AG04450 (cell line): ENCODE measurements around the gene HDAC10. TPM values are rescaled to one million over a fixed set of nuclear protein-coding genes. Genes with fewer than 3 reads are reported as not detected.

Source experiments
- CTCF ChIA-PET: fragments of 300-600, 350-600 bp; formaldehyde crosslinking; extraction: SDS; loops from one replicate; lab custom pipeline; 2022; ENCODE audit warnings: antibody characterized with exemption, inconsistent platforms; lab: Charles Lee
- POLR2A ChIA-PET: fragments of 350-600 bp; formaldehyde crosslinking; extraction: SDS; loops from one replicate; lab custom pipeline; 2021; ENCODE audit warnings: antibody characterized with exemption, inconsistent platforms; lab: Yijun Ruan, JAX
- DNase-seq: peaks from one replicate; pipeline ENCODE4 v3.0.0-alpha.2; 2011; ENCODE audit warnings: low read depth, low spot score
- H3K27ac ChIP-seq: one replicate; pipeline ENCODE4 v1.5.1; 2012; ENCODE audit warnings: low read depth, low read length, control low read depth
- H3K27me3 ChIP-seq: one replicate; pipeline ENCODE4 v1.6.0; 2012; ENCODE audit warnings: low read length; ENCODE audit not compliant: control insufficient read depth, insufficient read depth
- H3K4me3 ChIP-seq: 2 replicates; pipeline ENCODE4 v1.5.1; 2011; ENCODE audit warnings: mild to moderate bottlenecking, low read depth, low read length, control low read depth
- H3K9me3 ChIP-seq: 2 replicates; pipeline ENCODE4 v1.5.1; 2012; ENCODE audit warnings: low read length; ENCODE audit not compliant: control insufficient read depth, insufficient read depth
- polyA plus RNA-seq: library from polyadenylated mRNA; depleted of rRNA; stranded (reverse); fragments of >200 nt; gene quantifications from 2 replicates; pipeline ENCODE4 v1.2.3, GENCODE V29; 2011
- TF ChIP-seq, protein P1 (sequence below): IDR thresholded peaks from 2 replicates; pipeline ENCODE4 v1.5.1; 2011; ENCODE audit warnings: low read depth, low read length, control low read depth, inconsistent platforms

HDAC10 gene
- polyA plus RNA-seq, 1 experiment, result 7.0 TPM

DNA sequence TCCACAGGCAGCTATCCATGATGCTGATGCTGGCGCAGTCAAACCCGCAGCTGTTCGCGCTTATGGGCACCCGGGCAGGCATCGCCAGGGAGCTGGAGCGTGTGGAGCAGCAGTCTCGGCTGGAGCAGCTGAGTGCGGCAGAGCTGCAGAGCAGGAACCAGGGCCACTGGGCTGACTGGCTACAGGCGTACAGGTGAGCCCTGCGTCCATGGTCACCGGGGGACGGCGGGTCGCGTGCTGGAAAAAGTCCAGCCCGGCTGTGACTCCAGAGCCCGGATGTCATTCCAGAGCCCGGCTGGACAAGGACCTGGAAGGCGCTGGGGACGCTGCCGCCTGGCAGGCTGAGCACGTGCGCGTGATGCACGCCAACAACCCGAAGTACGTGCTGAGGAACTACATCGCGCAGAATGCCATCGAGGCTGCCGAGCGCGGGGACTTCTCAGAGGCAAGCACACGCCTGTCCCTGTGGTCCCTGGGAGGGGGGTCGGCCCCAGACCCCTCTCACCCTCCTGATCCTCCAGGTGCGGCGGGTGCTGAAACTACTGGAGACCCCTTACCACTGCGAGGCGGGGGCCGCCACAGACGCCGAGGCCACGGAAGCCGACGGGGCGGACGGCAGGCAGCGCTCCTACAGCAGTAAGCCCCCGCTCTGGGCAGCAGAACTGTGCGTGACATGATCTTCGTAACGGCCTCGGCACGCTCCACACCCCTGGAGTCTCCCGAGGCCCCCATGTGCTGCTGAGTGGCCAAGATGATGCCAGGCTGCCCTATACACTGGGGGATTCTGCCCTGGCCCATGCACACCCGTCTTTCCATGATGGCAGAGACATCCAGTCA lies 34.2 kb downstream of the HDAC10 start:
- no peak for DNase-seq
- ChIA-PET CTCF (no interaction called here), POLR2A (no interaction called here)
- Histone ChIP-seq H3K4me3 (no peak overlapping the region), H3K27ac (no peak overlapping the region), H3K27me3 (no peaks in the 10 kb centered on the region), H3K9me3 (peaks cover 16% of the 10 kb centered on the region; the same call in 1 of the 2 replicates)
- TF ChIP-seq, protein P1, sequence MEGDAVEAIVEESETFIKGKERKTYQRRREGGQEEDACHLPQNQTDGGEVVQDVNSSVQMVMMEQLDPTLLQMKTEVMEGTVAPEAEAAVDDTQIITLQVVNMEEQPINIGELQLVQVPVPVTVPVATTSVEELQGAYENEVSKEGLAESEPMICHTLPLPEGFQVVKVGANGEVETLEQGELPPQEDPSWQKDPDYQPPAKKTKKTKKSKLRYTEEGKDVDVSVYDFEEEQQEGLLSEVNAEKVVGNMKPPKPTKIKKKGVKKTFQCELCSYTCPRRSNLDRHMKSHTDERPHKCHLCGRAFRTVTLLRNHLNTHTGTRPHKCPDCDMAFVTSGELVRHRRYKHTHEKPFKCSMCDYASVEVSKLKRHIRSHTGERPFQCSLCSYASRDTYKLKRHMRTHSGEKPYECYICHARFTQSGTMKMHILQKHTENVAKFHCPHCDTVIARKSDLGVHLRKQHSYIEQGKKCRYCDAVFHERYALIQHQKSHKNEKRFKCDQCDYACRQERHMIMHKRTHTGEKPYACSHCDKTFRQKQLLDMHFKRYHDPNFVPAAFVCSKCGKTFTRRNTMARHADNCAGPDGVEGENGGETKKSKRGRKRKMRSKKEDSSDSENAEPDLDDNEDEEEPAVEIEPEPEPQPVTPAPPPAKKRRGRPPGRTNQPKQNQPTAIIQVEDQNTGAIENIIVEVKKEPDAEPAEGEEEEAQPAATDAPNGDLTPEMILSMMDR, result no peak

DNA sequence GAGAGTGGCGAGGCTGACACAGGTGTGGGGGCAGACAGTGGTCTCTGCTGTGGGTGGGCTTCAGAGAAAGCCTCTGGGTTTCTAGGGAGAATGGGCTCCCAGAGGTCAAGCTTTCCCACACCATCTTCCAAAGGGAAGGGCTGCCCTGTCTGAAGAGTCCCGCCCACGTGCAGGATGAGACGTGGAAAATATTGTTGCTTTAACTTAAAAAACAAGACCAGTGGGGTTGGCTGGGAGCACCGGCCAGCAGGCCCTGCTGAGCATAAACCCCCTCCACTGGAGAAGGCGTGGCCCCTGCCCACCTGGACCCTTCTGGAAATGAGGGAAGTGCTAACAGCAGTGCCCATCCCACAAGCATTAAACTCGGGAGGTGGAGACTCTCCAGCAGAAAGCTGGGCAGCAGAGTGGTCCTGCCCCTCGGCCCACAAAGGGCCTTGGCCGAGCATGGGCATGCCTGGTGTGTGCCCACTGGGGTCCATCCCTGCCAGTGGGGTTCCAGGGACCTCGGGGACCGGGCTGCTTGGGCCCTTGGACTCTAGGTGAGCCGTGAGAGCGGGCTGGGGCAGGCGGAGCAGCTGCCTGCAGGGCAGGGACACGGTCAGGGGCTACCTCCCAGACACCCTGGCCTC lies 34.9 kb downstream of the HDAC10 start:
- H3K4me3 ChIP-seq, result no peak overlapping the region
- no peak for DNase-seq
- TF ChIP-seq, protein P1, result no peak
- peaks cover 15% of the 10 kb centered on the region; the same call in 1 of the 2 replicates for H3K9me3 ChIP-seq
- no peaks in the 10 kb centered on the region for H3K27me3 ChIP-seq
- POLR2A ChIA-PET, result no interaction called here
- no peak overlapping the region for H3K27ac ChIP-seq
- CTCF ChIA-PET, result no interaction called here

DNA sequence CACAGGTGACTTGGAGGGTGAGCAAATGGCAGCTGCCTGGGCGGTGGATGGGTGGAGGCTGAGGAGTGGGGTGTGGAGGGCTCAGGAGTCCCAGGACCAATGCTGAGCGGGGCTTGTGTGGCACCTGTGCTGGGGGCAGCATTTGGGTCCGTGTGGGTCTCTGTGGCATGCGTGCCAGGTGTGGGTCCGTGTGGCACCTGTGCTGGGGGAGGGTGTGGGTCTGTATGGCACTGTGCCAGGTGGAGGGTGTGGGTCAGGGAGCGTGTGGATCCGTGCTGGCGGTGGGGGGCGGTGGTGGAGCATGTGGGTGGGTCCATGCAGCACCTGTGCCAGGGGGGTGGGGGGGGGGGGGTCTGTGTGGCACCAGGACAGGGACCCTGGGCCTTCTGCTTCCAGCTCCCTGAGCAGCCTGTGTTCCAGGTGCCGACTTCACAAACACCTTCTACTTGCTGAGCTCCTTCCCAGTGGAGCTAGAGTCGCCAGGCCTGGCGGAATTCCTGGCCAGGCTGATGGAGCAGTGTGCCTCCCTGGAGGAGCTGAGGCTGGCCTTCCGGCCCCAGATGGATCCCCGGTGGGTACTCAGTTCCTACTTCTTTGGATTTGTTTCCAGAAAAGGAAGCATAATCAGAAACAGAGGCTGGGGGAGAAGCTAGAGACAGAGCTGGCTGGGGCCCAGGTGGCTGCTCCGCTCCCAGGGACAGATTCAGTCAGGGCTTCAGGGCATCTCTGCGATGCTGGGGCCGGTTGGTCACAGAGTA lies 35.6 kb downstream of the HDAC10 start:
- TF ChIP-seq, protein P1, result no peak
- CTCF ChIA-PET, result no interaction called here
- POLR2A ChIA-PET, result no interaction called here
- DNase-seq, result no peak
- H3K9me3 ChIP-seq, result peaks cover 11% of the 10 kb centered on the region; the same call in 1 of the 2 replicates
- H3K4me3 ChIP-seq, result no peak overlapping the region
- H3K27ac ChIP-seq, result no peak overlapping the region
- no peaks in the 10 kb centered on the region for H3K27me3 ChIP-seq

DNA sequence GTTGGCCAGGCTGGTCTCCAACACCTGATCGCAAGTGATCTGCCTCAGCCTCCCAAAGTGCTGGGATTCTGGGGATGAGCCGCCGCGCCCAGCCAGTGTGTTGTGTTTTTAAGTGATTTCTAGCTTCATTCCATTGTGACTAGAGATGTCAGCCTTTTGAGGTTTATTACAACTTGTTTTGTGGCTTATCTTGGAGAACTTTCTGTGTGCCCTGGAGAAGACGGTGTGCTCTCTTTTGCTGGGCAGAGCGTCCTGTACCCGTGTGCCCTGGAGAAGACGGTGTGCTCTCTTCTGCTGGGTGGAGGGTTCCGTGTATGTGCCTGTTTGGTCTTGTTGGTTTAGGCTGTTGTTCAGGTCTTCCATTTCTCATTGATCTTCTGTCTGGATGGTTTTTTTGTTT lies 37.8 kb downstream of the HDAC10 start:
- Histone ChIP-seq H3K27ac (no peak overlapping the region), H3K9me3 (no peaks in the 10 kb centered on the region; the same call in 1 of the 2 replicates), H3K4me3 (no peak overlapping the region), H3K27me3 (no peaks in the 10 kb centered on the region)
- CTCF ChIA-PET, result no interaction called here
- no peak for DNase-seq
- POLR2A ChIA-PET, result no interaction called here
- TF ChIP-seq, protein P1, result no peak
